ENCODE measurements around the gene CSGALNACT2. TPM values are rescaled to one million over a fixed set of nuclear protein-coding genes. Genes with fewer than 3 reads are reported as not detected.

CSGALNACT2 gene
- polyA plus RNA-seq, 1 of the 3 experiments (the other 2 are of a cell fraction): 11.5 TPM

- WGBS (ENCODE audit: low lambda C conversion rate): 61% methylated on average over 10 of the region's 12 CpGs
These were observed 76.8 kb downstream of the CSGALNACT2 start for GRCh38 chr10:43214956-43215561.

More at GRCh38 chr10:43214956-43215561, 76.8 kb downstream of the CSGALNACT2 start:
- Histone ChIP-seq H3K9ac (no peak overlapping the region), H3K36me3 (replicated peaks in 1 of 2; ENCODE audit: control insufficient read depth in 1 of 2, insufficient read depth in 2 of 2, low read length in 1 of 2) (no peaks in the 10 kb centered on the region), H3K27me3 (ENCODE audit: insufficient read depth) (no peaks in the 10 kb centered on the region), H3K9me3 (no peaks in the 10 kb centered on the region), H3K27ac (ENCODE audit: low read depth in 2 of 2, low read length in 1 of 2) (no peak overlapping the region), H3K79me2 (ENCODE audit: insufficient read depth) (no peaks in the 10 kb centered on the region), H3K4me2 (no peak overlapping the region), H3F3A (replicated peaks; ENCODE audit: insufficient read depth) (no peaks in the 10 kb centered on the region), H3K4me1 (ENCODE audit: control insufficient read depth in 1 of 2, insufficient read depth in 2 of 2, low read depth in 1 of 2, low read length in 1 of 2) (peaks cover 0 to 25% of the 10 kb centered on the region in 2 experiments; a peak in 1 of 4 replicates), H4K20me1 (ENCODE audit: insufficient read depth) (no peaks in the 10 kb centered on the region), H3K4me3 (ENCODE audit: low read depth in 2 of 2, low read length in 1 of 2) (no peak overlapping the region), H3K9me2 (no peaks in the 10 kb centered on the region), H2AFZ (ENCODE audit: low read depth) (no peak overlapping the region)
- CTCF ChIA-PET: interaction anchor here (1.1 to 4.3 kb wide), 3 partner anchors 9 to 22 kb away, joined by 3 to 18 read pairs (median 3); no protein-coding TSS in a partner anchor
- DNase-seq: peak; percentile 54
- TF ChIP-seq SMC3 (IDR thresholded peaks at IDR 0.05; ENCODE audit: low read depth, low read length): no peak
- no peak for TF ChIP-seq NFIC (IDR thresholded peaks at IDR 0.05; ENCODE audit: borderline replicate concordance)
- no peak for TF ChIP-seq GABPA (IDR thresholded peaks at IDR 0.05; ENCODE audit: low read depth)
- no peak for TF ChIP-seq POLR2AphosphoS5 (IDR thresholded peaks at IDR 0.05; ENCODE audit: low read depth, low read length)
- no peak for TF ChIP-seq CHD2 (IDR thresholded peaks at IDR 0.05; ENCODE audit: low read length, partially characterized antibody)
- no peak for TF ChIP-seq YY1 (IDR thresholded peaks at IDR 0.05; ENCODE audit: low read depth)
- TF ChIP-seq TAF1 (IDR thresholded peaks at IDR 0.05; ENCODE audit: borderline replicate concordance, low read depth, low read length): no peak
- no peak for TF ChIP-seq ELF1 (IDR thresholded peaks at IDR 0.05)
- TF ChIP-seq PBX3 (IDR thresholded peaks at IDR 0.05): no peak
- no peak for TF ChIP-seq RCOR1 (IDR thresholded peaks at IDR 0.05; ENCODE audit: low read length)
- TF ChIP-seq TEAD4 (IDR thresholded peaks at IDR 0.05; ENCODE audit: borderline replicate concordance, insufficient read depth): no peak
- TF ChIP-seq USF2 (IDR thresholded peaks at IDR 0.05; ENCODE audit: borderline replicate concordance, low read depth, low read length): no peak
- TF ChIP-seq CTCF (IDR thresholded peaks at IDR 0.05): no peak
- no peak for TF ChIP-seq SIN3A (IDR thresholded peaks at IDR 0.05; ENCODE audit: borderline replicate concordance, low read depth, low read length)
- no peak for TF ChIP-seq JUND (IDR thresholded peaks at IDR 0.05)
- POLR2A ChIA-PET: no interaction called here

All from SK-N-SH (cell line).